GM21723 (cell line): ENCODE data around the gene KRT75.
"Not testable (repeated sequence)": the region's sequence is repeated elsewhere in the genome, so short reads cannot be mapped to it uniquely, and the experiment has no call there.

Source experiments
- ATAC-seq: cut with Tn5 transposase; IDR thresholded peaks from one replicate; pipeline ENCODE4 v1.9.1; 2021; ENCODE audit warnings: mild to moderate bottlenecking, moderate library complexity; ENCODE audit not compliant: unreplicated experiment

Gene KRT75

DNA sequence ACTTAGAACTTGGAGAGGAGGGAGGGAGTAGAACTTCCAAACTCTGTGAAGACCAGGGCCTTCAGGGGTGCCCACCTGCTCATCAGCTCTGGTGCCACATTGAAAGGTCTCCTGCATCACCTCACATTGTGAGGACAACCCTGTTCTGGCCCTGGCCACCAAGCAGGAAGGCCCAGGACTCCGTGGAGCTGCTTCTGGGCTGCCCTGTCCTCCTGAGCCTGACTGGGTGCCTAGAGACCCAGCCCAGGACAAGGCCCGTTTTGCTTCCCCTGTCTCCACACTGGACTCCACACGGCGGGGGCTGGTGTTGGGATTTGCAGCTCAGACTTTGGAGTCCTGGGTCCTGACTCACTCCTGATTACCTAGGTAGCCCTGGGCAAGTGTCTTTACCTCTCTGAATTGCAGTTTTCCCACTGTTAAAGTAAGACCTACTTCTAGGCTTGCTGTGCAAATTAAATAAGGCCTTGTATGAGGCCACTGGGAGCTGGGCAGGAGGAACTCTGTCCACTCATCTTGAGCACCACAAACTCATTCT is 15.5 kb downstream of the KRT75 start:
- ATAC-seq, result no peak

GRCh38 chr12:52417740-52418139 is 16.4 kb downstream of the KRT75 start:
- no peak for ATAC-seq

DNA sequence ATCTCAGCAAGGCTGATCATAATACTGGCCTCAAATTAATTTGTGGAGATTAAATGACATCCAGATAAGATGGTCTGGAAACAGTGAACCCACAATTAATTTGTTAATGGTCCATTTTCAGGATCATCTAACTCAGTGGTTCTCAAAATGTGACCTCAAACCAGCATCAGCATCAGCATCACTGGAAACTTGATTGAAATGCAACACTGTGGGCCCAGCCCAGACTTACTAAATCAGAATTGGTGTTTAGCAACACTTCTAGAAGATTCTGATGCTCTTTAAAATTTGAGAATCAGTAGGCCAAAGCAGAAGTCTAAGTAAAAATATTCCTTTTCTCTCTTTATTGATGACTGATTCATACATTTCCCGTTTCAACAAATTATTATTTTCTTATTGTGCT is 17.4 kb downstream of the KRT75 start:
- no peak for ATAC-seq

GRCh38 chr12:52415870-52416750 is 18.1 kb downstream of the KRT75 start:
- no peak for ATAC-seq

DNA sequence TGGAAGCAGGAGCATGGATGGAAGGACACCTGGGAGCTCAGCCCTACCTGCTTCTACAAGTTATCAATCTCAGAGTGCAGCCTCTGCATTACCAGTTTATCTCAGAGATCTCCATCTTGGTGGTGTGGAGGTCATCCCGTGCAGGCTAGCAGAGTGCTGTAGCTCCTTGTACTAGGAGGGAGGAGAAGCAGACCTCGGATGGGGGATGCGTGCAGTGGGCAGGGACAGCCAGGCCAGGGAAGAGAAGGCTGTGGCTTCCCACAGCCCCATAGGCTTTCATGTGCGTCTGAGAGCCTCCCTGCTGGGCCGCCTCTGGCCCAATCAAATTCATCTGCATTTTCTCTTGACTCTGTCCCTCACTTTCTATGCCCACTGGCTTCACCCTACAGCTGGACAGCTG is 19.2 kb downstream of the KRT75 start:
- no peak for ATAC-seq

DNA sequence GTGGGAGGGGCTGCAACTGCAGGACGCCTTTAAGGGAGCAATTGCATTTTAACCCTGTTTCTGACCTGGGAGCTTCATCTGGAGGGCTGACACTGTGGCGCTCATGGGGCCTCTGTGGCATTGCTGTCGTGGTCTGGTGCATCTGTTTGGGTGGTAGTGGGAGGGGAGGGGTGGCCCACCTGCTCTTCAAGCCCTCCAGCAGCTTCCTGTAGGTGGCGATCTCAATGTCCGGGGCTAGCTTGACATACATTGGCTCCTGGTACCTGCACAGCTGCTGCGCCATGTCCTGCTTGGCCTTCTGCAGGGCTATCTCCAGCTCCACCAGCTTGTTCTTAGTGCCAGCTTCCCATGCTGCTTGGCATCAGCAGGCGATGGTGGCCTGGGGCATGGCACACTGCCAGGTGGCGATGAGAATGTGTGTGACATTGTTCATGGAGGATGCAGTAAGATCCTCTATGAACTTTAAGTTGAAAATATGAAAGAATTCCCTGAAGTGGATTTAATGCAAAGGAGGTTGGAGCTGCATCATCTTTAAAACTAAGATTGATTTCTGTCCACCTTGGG is 20.3 kb downstream of the KRT75 start:
- no peak for ATAC-seq

DNA sequence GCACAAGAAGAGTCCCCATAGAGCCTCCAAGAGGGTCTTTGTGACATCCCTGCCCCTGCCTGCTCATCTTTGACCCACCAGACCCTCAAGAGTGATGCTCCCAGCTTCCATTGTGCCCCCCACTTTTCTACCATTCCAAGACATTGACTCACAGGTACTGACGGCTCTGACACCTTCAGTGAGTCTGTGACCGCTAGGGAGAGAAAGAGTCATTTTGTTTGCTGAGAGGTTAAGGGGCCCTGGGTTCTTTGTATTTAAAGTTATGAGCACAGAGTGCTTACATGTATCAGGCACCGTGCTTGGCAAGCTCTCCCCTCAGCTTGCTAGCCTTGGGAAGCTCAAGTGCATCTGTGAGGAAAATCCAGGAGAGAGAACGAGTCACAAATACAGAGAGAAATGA is 21.0 kb downstream of the KRT75 start:
- ATAC-seq, result no peak

DNA sequence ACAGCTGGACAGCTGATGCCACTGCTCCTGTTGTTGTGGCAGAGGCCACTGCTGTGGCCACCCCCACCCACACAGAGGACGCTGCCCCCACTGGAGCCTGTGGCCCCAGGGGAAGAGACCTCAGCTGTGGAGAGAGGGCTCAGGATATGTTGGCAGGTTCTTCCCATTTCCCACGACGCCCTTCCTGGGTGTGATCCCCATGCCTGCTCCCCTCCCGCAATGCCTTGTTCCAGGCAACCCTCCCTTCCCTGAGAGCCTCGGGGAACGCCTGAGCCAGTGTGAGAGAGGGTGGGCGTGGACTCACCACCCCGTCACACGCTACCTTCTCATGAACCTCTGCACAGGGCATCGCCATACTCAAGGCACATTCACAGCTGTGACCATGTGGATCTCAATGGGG is 22.4 kb downstream of the KRT75 start:
- ATAC-seq, result no peak

DNA sequence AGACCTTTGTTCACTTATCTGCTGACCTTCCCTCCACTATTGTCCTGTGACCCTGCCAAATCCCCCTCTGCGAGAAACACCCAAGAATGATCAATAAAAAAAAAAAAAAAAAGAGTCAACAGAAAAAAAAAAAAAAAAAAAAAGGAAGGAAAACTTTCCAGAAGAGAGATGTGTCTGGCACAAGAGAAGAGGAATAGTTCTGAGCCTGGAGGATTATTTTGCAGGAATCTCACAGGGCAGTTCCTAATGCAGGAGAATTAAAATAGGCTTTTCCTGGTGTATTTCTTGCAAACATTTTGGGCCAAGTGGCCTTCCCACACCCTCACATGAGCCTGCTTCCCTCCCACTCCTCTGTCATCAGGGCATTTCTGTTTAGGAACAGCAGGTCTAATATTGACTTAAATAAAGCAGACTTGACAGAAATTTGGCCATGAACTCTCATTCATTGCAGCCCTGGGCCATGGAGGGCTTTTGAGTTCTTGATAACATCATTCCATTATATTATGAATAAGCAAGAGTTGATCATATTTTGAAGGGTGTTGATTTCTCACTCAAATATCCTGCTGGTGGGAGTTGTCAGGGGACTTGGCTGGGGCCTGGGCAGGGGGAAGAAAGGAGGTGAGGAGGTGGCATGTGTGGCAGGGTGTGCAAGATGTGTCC is 23.5 kb downstream of the KRT75 start:
- ATAC-seq, result not testable (repeated sequence)

GRCh38 chr12:52407918-52408317 is 26.3 kb downstream of the KRT75 start:
- no peak for ATAC-seq

- no peak for ATAC-seq
Measured at GRCh38 chr12:52405922-52406385, 28.2 kb downstream of the KRT75 start, which contains the start of gene KRT82. TSS of gene KRT82 (minus strand) at chr12:52406335. CDS start at chr12:52406277, 58 bp downstream.

DNA sequence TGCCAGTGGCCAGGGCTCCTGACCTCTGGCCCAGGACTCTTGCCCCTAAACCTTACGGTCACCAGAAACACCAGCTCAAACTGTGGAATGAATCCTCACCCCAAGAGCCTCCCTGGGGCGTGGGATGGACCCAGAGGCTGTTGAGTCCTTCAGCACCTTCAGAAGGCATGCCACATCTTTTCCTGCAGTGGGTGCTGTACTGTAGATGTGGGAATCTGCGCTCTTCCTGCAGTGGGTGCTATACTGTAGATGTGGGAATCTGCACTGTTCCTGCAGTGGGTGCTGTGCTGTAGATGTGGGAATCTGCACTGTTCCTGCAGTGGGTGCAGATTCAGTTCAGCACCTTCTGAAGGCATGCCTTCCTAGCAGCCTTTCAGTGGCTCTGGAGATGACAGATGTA is 29.2 kb downstream of the KRT75 start:
- ATAC-seq, result no peak

- ATAC-seq, result no peak
Measured at GRCh38 chr12:52403561-52403960, 30.6 kb downstream of the KRT75 start.

- ATAC-seq, result no peak
Measured at GRCh38 chr12:52402873-52403540, 31.2 kb downstream of the KRT75 start.

DNA sequence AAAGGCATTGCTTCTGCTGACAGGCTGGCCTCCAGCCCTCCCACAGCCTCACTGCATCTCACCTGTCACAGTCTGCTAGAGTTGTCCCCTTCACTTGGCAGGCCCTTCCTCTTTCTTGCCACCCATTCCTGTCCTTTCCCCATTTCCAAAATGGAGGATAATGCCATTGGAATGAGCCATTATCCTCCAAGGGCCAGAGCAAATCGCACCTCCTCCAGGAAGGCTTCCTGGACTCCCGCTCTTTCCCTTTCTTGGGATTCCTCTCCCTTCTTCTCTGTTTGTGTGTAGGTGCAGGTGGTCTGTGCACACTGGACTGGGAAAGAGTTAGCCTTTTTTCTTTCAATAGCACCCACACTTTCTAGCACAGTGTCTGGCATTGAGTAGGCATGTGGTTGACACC is 31.8 kb downstream of the KRT75 start:
- ATAC-seq, result no peak

GRCh38 chr12:52401926-52402325 is 32.2 kb downstream of the KRT75 start:
- ATAC-seq, result no peak

- no peak for ATAC-seq
Measured at GRCh38 chr12:52401526-52401925, 32.6 kb downstream of the KRT75 start.

- no peak for ATAC-seq
Measured at GRCh38 chr12:52400906-52401305, 33.3 kb downstream of the KRT75 start.

- ATAC-seq, result no peak
Measured at GRCh38 chr12:52399756-52400155, 34.4 kb downstream of the KRT75 start.

DNA sequence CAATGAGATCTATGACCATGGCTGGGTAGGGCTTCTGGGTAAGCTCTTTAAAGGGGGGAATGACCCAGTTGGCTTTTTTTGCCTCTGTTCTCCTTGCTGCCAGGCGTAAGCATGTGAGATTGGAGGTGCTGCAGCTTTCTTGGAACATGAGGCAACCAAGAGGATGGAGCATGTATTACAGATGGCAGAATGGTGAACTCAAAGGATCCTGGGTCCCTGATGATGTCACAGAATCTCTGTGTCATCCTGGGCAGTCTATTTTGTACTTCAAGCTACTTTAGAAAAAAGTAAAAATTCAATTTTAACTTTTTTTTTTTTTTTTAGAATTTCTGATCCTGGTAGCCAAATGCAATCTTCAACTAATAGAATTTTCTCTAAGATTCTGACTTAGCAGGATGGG is 36.0 kb downstream of the KRT75 start:
- no peak for ATAC-seq

- no peak for ATAC-seq
Measured at GRCh38 chr12:52396656-52397055, 37.5 kb downstream of the KRT75 start.
